ENCODE results near the gene HIVEP3. TPM values are rescaled to one million over a fixed set of nuclear protein-coding genes. Genes with fewer than 3 reads are reported as not detected.

HIVEP3 gene
- total and polyA plus RNA-seq, 4 donors = 3.0 to 9.4 (median 7.8) TPM

DNA sequence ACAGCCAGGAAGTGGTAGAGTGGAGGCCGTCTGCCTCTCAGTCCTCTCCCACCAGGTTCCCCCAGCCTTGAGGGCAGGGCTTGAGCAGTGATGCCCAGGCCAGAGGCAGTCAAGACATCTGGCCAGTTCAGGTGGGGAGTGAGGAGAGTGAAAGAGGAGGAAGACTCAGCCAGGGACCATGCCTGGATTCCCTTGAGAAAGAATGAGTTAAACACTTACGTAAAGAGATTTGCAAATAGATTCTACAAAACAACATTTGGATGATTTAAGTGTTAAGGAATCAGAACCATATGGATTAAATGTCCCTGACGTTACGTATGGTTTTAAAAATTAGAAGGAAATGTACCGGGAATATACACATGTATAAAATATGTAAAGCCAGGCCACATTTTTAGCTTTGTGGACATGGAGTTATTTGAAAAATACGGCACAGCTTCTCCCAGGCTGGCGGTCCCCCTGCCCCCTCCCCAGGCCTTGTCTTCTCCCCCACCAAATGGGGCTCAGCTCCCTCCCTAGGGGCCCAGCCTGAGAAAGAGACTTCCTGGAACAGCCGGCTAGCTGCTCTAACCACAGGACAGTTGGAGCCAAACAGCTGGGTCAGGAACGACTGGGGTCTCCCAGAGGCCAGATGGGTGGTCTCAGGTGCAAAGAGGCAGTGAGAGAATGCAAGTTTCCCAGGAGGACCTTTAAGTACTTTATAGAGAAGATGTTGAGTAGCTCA, 245.9 kb downstream of the HIVEP3 start:
- H3K4me3 ChIP-seq (ENCODE audit: low read depth, low read length) = no peak overlapping the region
- peaks cover 2% of the 10 kb centered on the region for H3K27me3 ChIP-seq (ENCODE audit: control insufficient read depth, insufficient read depth, low read length)
- H3K27ac ChIP-seq (ENCODE audit: low read depth, low read length) = no peak overlapping the region
- no peaks in the 10 kb centered on the region for H3K9me3 ChIP-seq (ENCODE audit: control insufficient read depth, insufficient read depth, low read length)
- WGBS (ENCODE audit: insufficient coverage) = 47% methylated on average over 4 of the region's 9 CpGs
- DNase-seq (ENCODE audit: low read depth in 4 of 6, low spot score in 6 of 6) = peak in 1 of 6 donors; percentile 56
- peaks cover 26% of the 10 kb centered on the region for H3K4me1 ChIP-seq (ENCODE audit: control insufficient read depth, insufficient read depth, low read length)
- H3K36me3 ChIP-seq (ENCODE audit: control insufficient read depth, insufficient read depth, low read length) = no peaks in the 10 kb centered on the region

DNA sequence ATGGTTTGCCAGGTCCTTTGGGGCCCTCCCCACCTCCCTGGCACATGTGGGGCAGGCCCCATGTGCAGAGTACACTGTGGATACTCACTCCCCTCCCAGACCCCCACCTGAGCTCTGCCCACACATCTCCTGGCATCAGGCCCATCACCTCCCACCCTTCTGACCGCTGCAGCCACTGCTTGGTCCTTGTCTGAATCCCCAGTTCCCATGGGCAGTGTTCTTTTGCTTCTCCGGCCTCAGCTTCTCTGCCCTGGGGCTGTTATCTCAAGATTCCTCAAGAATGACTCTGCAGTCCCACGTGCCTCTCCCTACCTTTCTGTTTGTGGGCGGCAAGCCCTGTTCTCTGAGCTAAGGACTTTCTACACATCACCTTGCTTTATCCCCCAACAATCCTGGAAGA, 246.5 kb downstream of the HIVEP3 start:
- H3K27me3 ChIP-seq (ENCODE audit: control insufficient read depth, insufficient read depth, low read length) = peaks cover 2% of the 10 kb centered on the region
- H3K4me1 ChIP-seq (ENCODE audit: control insufficient read depth, insufficient read depth, low read length) = peaks cover 23% of the 10 kb centered on the region
- no peaks in the 10 kb centered on the region for H3K36me3 ChIP-seq (ENCODE audit: control insufficient read depth, insufficient read depth, low read length)
- 95% methylated on average over 3 of the region's 4 CpGs for WGBS (ENCODE audit: insufficient coverage)
- no peak for DNase-seq (ENCODE audit: low read depth in 4 of 6, low spot score in 6 of 6)
- H3K27ac ChIP-seq (ENCODE audit: low read depth, low read length) = no peak overlapping the region
- H3K9me3 ChIP-seq (ENCODE audit: control insufficient read depth, insufficient read depth, low read length) = no peaks in the 10 kb centered on the region
- H3K4me3 ChIP-seq (ENCODE audit: low read depth, low read length) = no peak overlapping the region

DNA sequence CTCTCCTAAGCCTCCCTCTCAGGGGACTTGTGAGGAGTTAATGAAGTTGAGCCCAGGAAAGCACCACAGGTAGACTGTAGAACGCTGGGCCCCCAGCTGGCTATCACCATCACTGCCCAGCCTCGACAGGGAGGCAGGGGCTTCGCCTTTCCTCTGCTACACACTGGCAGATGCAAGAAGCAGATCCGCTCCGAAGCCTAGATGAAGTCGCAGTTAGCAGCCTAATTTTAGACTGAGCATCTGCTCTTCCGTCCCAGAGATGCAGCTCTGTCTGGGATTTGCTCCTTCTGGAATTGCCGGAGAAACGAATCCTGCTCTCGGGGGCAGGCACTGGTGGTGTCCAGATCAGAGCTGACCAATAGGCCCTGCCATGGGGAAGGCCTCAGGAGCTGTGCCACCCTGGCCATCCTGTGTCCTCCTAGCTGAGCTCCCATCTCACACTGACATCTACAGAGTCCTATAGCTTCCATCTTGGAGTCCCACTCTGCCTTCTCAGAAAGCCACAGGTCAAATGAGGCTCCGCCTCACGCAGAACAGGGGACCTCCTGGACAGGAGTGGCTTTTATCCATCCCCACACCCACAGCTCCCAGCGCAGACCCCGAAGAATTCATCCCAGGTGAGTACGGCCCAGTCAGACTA, 247.5 kb downstream of the HIVEP3 start:
- H3K9me3 ChIP-seq (ENCODE audit: control insufficient read depth, insufficient read depth, low read length) = no peaks in the 10 kb centered on the region
- no peaks in the 10 kb centered on the region for H3K36me3 ChIP-seq (ENCODE audit: control insufficient read depth, insufficient read depth, low read length)
- peak in 1 of 6 donors; percentile 83 for DNase-seq (ENCODE audit: low read depth in 4 of 6, low spot score in 6 of 6)
- peaks cover 2% of the 10 kb centered on the region for H3K27me3 ChIP-seq (ENCODE audit: control insufficient read depth, insufficient read depth, low read length)
- no peak overlapping the region for H3K4me3 ChIP-seq (ENCODE audit: low read depth, low read length)
- H3K27ac ChIP-seq (ENCODE audit: low read depth, low read length) = no peak overlapping the region
- 84% methylated on average over 11 of the region's 15 CpGs for WGBS (ENCODE audit: insufficient coverage)
- H3K4me1 ChIP-seq (ENCODE audit: control insufficient read depth, insufficient read depth, low read length) = peaks cover 23% of the 10 kb centered on the region

DNA sequence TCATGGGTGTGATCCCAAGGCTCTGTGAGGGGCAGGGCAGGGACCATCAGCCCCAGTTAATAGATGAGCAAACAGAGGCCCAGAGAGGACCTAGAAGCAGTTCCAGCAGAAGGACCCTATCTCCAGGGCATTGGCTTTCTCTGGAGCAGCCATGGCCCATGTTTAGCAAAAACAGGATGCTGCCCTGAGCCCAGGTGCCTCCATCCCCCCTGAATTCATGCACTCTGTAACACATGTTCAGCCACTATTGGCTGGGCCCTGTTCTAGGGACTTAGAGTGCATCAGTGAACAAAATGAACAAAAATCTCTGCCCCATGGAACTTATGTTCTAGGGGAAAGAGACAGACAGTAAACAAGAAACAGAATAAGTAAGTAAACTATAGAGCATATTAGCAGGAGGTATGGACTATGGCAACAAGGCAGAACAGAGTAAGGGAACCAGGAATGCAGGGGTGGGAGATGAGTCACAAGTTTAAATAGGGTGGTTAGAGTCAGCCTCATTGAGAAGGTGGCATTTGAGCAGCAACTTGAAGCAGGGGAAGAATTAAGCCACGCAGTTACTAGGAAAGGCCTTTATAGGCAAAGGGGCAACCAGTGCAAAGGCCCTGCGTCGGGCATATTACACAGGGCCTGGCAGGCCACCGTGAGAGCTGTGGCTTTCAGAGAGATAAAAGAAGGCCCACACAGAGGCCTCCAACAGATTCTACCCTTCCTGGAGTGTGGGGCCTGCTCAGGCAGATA, 248.3 kb downstream of the HIVEP3 start:
- DNase-seq (ENCODE audit: low read depth in 4 of 6, low spot score in 6 of 6) = no peak
- H3K4me3 ChIP-seq (ENCODE audit: low read depth, low read length) = no peak overlapping the region
- peaks cover 2% of the 10 kb centered on the region for H3K27me3 ChIP-seq (ENCODE audit: control insufficient read depth, insufficient read depth, low read length)
- WGBS (ENCODE audit: insufficient coverage) = 70% methylated on average over 4 of the region's 4 CpGs
- H3K9me3 ChIP-seq (ENCODE audit: control insufficient read depth, insufficient read depth, low read length) = no peaks in the 10 kb centered on the region
- no peaks in the 10 kb centered on the region for H3K36me3 ChIP-seq (ENCODE audit: control insufficient read depth, insufficient read depth, low read length)
- H3K27ac ChIP-seq (ENCODE audit: low read depth, low read length) = no peak overlapping the region
- H3K4me1 ChIP-seq (ENCODE audit: control insufficient read depth, insufficient read depth, low read length) = peaks cover 23% of the 10 kb centered on the region

DNA sequence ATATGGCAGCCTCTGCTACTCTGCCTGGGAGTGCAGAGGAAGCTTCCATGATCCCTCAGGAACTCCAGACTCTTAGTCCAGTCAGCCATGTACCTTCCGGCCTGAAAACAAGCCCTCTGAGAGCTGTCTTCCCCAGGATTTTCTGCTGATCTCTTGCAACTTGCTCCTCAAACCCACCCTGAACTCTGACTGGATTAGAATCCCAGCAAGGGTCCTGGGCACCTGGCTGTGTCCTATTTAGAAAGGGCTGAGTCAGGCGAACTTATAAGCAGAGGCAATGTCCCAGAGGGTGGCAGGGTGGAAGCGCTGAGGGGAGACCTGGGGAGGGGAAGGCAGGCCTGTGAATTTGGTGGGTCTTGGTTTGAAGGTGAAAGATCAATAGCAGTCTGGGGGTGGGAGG, 249.8 kb downstream of the HIVEP3 start:
- 88% methylated on average over 3 of the region's 3 CpGs for WGBS (ENCODE audit: insufficient coverage)
- Histone ChIP-seq H3K4me3 (ENCODE audit: low read depth, low read length) (no peak overlapping the region), H3K27me3 (ENCODE audit: control insufficient read depth, insufficient read depth, low read length) (no peaks in the 10 kb centered on the region), H3K27ac (ENCODE audit: low read depth, low read length) (no peak overlapping the region), H3K4me1 (ENCODE audit: control insufficient read depth, insufficient read depth, low read length) (peaks cover 21% of the 10 kb centered on the region), H3K9me3 (ENCODE audit: control insufficient read depth, insufficient read depth, low read length) (no peaks in the 10 kb centered on the region), H3K36me3 (ENCODE audit: control insufficient read depth, insufficient read depth, low read length) (no peaks in the 10 kb centered on the region)
- DNase-seq (ENCODE audit: low read depth in 4 of 6, low spot score in 6 of 6) = no peak

DNA sequence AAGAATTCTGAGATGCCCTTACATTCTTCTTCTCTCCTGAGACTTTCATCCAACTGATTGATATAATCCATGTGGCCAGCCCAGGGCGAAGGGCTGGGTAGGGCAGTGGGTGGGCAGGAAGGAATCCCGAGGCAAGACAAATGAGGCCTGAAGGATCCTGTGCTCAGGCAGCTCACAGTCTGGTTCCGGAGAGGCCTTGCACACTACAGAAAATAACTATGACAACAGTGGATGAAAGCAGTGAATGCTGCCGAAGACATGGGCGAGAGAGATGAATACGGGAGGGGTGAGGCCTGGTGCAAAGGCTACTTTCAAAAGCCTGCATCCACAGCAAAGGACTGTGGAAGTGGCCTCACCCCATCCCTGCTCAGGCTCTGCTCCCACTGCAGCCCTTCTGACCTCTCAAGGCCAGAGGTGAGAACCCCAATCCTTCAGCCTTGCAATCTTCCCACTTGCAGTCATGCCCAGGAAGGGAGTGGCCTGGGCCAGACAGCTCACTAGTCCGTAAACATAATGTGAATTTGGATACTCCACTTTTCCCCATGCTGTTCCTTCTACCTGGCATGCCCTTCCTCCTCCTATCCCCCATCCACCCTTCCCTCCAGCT, 250.6 kb downstream of the HIVEP3 start:
- Histone ChIP-seq H3K4me3 (ENCODE audit: low read depth, low read length) (no peak overlapping the region), H3K27ac (ENCODE audit: low read depth, low read length) (no peak overlapping the region), H3K36me3 (ENCODE audit: control insufficient read depth, insufficient read depth, low read length) (no peaks in the 10 kb centered on the region), H3K4me1 (ENCODE audit: control insufficient read depth, insufficient read depth, low read length) (peaks cover 13% of the 10 kb centered on the region), H3K27me3 (ENCODE audit: control insufficient read depth, insufficient read depth, low read length) (no peaks in the 10 kb centered on the region), H3K9me3 (ENCODE audit: control insufficient read depth, insufficient read depth, low read length) (no peaks in the 10 kb centered on the region)
- no peak for DNase-seq (ENCODE audit: low read depth in 4 of 6, low spot score in 6 of 6)
- WGBS (ENCODE audit: insufficient coverage) = 73% methylated on average over 3 of the region's 7 CpGs

DNA sequence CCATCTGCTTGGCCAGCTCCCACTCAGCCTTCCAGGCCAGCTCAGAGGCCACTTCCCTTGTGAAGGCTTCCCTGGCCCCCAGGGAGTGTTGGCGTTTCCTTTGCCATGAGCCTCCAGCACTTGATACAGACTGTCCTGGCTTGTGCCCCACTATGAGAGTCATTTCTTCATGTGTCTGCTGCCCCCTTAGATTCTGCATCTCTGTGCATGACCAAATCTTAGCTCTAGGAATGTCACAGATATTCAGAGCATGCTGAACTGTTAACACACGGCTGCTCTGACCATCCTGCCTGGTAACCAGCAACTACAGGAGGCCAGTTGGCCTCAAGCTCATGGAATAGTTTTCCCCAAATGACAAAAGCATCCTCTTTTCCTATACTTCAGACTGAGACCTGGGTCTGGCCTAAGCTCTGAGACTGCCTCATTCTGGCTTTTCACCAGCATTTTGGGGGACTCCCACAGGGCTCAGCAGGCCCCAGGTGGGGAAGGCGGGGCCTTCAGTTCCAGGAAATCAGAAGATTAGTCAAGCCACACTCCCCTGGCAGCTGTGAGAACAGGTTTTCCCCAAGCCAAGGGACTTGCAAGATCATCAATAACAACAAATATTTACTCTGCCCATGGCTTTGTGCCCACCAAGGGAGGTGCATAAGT, 251.6 kb downstream of the HIVEP3 start:
- Histone ChIP-seq H3K36me3 (ENCODE audit: control insufficient read depth, insufficient read depth, low read length) (no peaks in the 10 kb centered on the region), H3K9me3 (ENCODE audit: control insufficient read depth, insufficient read depth, low read length) (no peaks in the 10 kb centered on the region), H3K4me3 (ENCODE audit: low read depth, low read length) (no peak overlapping the region), H3K27me3 (ENCODE audit: control insufficient read depth, insufficient read depth, low read length) (no peaks in the 10 kb centered on the region), H3K27ac (ENCODE audit: low read depth, low read length) (no peak overlapping the region), H3K4me1 (ENCODE audit: control insufficient read depth, insufficient read depth, low read length) (peaks cover 16% of the 10 kb centered on the region)
- 78% methylated on average over 3 of the region's 3 CpGs for WGBS (ENCODE audit: insufficient coverage)
- no peak for DNase-seq (ENCODE audit: low read depth in 4 of 6, low spot score in 6 of 6)

DNA sequence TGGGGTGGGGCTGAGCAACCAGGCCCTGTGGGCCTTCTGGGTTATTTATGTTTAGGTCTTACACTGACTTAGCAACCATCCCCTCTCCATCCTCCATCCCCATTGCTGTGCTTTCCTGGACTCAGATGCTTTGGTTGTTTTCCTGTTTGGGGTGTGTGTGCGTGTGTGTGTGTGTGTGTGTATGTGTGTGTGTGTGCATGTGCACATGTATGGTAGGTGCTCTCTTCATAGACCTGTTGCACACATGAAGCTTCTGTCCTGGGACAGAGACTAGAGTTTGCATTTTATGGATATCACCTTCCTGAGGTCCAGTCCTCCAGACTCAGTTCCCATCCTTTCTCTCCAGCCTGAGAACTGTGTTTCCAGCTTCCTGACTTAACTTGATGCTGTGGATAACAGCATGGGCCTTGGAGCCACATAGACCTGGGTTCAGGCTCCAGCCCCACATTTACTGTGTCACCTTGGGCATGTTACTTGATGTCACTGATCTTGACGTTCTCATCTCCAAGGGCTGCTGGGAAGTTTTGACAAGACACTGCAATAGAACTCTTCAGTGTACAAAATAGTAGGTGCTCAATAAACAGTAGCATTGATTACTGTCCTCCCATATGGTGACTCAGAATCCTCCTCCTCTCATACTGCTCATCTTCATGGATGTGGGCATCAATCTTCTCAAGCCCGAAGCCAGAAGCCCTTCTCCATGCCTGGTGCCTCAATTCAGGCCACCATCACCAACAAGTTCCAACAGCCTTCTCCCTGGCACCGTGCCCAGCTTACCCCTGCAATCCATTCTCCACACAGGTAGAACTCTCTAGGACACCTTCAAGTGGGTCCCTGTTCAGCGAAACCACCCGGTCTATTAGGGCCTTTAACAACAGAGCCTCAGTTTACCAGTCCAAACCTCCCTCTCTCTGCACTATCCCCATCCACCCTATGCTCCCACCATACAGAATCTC, 252.5 kb downstream of the HIVEP3 start:
- H3K4me1 ChIP-seq (ENCODE audit: control insufficient read depth, insufficient read depth, low read length) = peaks cover 22% of the 10 kb centered on the region
- H3K27ac ChIP-seq (ENCODE audit: low read depth, low read length) = no peak overlapping the region
- 94% methylated on average over 5 of the region's 6 CpGs for WGBS (ENCODE audit: insufficient coverage)
- DNase-seq (ENCODE audit: low read depth in 4 of 6, low spot score in 6 of 6) = no peak
- H3K4me3 ChIP-seq (ENCODE audit: low read depth, low read length) = no peak overlapping the region
- H3K9me3 ChIP-seq (ENCODE audit: control insufficient read depth, insufficient read depth, low read length) = no peaks in the 10 kb centered on the region
- H3K36me3 ChIP-seq (ENCODE audit: control insufficient read depth, insufficient read depth, low read length) = no peaks in the 10 kb centered on the region
- H3K27me3 ChIP-seq (ENCODE audit: control insufficient read depth, insufficient read depth, low read length) = no peaks in the 10 kb centered on the region
